Measurements from ENCODE around the gene KIFC3. TPM values are rescaled to one million over a fixed set of nuclear protein-coding genes. Genes with fewer than 3 reads are reported as not detected.

KIFC3 gene
- total and polyA plus RNA-seq, 2 of the 13 experiments (the other 11 are each of a cell fraction or from before 2014, with no cell fraction given): 42.1 to 45.3 TPM

DNA sequence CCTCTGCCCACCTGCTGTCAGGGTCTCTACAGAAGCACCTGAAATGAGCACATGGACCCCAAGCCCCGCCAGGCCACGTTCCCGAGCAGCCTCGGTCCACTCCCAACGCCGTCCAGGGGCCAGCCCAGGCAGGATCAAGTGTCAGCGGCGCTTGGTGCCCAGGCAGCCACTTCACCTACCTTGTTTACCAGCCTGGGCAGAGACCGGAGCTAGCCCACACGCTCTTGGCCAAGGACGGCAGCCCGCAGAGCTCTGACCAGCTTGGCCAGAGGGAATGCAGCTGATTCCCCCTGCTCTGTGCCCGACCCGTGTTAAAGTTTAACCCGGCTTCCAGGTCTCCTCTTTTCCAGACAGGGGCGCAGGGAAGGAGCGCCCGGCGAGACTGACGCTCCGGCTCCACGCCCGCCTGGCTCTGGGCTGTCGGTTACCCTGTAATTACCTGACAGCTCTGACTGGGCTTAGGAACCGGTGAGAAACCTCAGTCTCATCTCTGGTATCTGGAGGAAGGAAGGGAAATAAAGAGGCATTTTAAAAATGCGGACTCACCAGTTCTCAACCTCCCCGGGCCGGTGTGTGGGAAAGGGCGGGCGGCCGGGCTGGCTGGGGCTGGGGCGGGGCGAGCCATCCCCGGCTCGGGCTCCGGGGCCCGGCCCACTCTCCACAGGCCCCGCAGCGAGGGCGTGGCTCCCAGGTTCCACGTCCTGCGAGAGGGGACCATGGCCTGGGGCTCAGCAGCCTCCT lies 4.6 kb downstream of the KIFC3 start (continued):
- TF ChIP-seq, protein P1, sequence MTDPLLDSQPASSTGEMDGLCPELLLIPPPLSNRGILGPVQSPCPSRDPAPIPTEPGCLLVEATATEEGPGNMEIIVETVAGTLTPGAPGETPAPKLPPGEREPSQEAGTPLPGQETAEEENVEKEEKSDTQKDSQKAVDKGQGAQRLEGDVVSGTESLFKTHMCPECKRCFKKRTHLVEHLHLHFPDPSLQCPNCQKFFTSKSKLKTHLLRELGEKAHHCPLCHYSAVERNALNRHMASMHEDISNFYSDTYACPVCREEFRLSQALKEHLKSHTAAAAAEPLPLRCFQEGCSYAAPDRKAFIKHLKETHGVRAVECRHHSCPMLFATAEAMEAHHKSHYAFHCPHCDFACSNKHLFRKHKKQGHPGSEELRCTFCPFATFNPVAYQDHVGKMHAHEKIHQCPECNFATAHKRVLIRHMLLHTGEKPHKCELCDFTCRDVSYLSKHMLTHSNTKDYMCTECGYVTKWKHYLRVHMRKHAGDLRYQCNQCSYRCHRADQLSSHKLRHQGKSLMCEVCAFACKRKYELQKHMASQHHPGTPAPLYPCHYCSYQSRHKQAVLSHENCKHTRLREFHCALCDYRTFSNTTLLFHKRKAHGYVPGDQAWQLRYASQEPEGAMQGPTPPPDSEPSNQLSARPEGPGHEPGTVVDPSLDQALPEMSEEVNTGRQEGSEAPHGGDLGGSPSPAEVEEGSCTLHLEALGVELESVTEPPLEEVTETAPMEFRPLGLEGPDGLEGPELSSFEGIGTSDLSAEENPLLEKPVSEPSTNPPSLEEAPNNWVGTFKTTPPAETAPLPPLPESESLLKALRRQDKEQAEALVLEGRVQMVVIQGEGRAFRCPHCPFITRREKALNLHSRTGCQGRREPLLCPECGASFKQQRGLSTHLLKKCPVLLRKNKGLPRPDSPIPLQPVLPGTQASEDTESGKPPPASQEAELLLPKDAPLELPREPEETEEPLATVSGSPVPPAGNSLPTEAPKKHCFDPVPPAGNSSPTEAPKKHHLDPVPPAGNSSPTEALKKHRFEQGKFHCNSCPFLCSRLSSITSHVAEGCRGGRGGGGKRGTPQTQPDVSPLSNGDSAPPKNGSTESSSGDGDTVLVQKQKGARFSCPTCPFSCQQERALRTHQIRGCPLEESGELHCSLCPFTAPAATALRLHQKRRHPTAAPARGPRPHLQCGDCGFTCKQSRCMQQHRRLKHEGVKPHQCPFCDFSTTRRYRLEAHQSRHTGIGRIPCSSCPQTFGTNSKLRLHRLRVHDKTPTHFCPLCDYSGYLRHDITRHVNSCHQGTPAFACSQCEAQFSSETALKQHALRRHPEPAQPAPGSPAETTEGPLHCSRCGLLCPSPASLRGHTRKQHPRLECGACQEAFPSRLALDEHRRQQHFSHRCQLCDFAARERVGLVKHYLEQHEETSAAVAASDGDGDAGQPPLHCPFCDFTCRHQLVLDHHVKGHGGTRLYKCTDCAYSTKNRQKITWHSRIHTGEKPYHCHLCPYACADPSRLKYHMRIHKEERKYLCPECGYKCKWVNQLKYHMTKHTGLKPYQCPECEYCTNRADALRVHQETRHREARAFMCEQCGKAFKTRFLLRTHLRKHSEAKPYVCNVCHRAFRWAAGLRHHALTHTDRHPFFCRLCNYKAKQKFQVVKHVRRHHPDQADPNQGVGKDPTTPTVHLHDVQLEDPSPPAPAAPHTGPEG (CRISPR knock-in tag; IDR thresholded peaks at IDR 0.05): 0 out of 2 replicates have a peak, but pooled peaks have one; percentile 38
- TF ChIP-seq XBP1 (CRISPR knock-in tag; IDR thresholded peaks at IDR 0.05): no peak
- TF ChIP-seq SATB2 (CRISPR knock-in tag; IDR thresholded peaks at IDR 0.05): no peak
- no peak for TF ChIP-seq PTBP1 (IDR thresholded peaks at IDR 0.05; ENCODE audit: low read depth, low read length, poor library complexity, severe bottlenecking)
- TF ChIP-seq ZNF580 (CRISPR knock-in tag; IDR thresholded peaks at IDR 0.05; ENCODE audit: borderline replicate concordance, low read depth): no peak
- peak; percentile 40 for TF ChIP-seq TFE3 (CRISPR knock-in tag; IDR thresholded peaks at IDR 0.05)
- TF ChIP-seq KLF12 (CRISPR knock-in tag; IDR thresholded peaks at IDR 0.05; ENCODE audit: borderline replicate concordance): peak; percentile 58; the same call in 1 of the 2 replicates
- no peak for TF ChIP-seq ZNF180 (CRISPR knock-in tag; IDR thresholded peaks at IDR 0.05; ENCODE audit: borderline replicate concordance, low read depth)
- no peak for TF ChIP-seq CENPBD1 (CRISPR knock-in tag; IDR thresholded peaks at IDR 0.05; ENCODE audit: borderline replicate concordance, low read depth)
- TF ChIP-seq ZNF20 (CRISPR knock-in tag; IDR thresholded peaks at IDR 0.05): no peak
- TF ChIP-seq ZKSCAN8 (CRISPR knock-in tag; IDR thresholded peaks at IDR 0.05; ENCODE audit: borderline replicate concordance): no peak
- no peak for TF ChIP-seq RORA (CRISPR knock-in tag; IDR thresholded peaks at IDR 0.05)
- TF ChIP-seq HNRNPUL1 (IDR thresholded peaks at IDR 0.05; ENCODE audit: low read depth, low read length): peak; percentile 90; the same call in 1 of the 2 replicates
- TF ChIP-seq GRHL1 (CRISPR knock-in tag; conservative IDR thresholded peaks at IDR 0.05): no peak
- TF ChIP-seq ZNF17 (CRISPR knock-in tag; IDR thresholded peaks at IDR 0.05): no peak
- peak; percentile 23; the same call in 1 of the 2 replicates for TF ChIP-seq SMYD3 (CRISPR knock-in tag; IDR thresholded peaks at IDR 0.05)
- peak; percentile 85; the same call in 1 of the 2 replicates for TF ChIP-seq SAFB2 (CRISPR knock-in tag; IDR thresholded peaks at IDR 0.05; ENCODE audit: borderline replicate concordance, low read depth)
- TF ChIP-seq ZNF251 (CRISPR knock-in tag; IDR thresholded peaks at IDR 0.05): no peak
- no peak for TF ChIP-seq PRPF4 (IDR thresholded peaks at IDR 0.05; ENCODE audit: low read depth, low read length, poor library complexity, severe bottlenecking)

All from HepG2 (cell line).